Loucy (cell line): ENCODE measurements around the gene CXCR5.
A peak's percentile ranks its signal among the peaks of the same experiment; 100 is the strongest.

Experiments used
- H2AFZ ChIP-seq: fragments of 200-600 bp; sonication (generic); 2 replicates; pipeline ENCODE4 v1.6.0; 2016; ENCODE audit warnings: antibody characterized with exemption, mild to moderate bottlenecking, low read length, moderate library complexity
- H3F3A ChIP-seq: fragments of 200-600 bp; 2 replicates; pipeline ENCODE4 v1.6.0; 2016; ENCODE audit warnings: antibody characterized with exemption, low read depth, mild to moderate bottlenecking
- H3K27me3 ChIP-seq: fragments of 200-600 bp; sonication (generic); 2 replicates; pipeline ENCODE4 v1.6.1; 2014; ENCODE audit warnings: low read length, mild to moderate bottlenecking; ENCODE audit not compliant: insufficient read depth, poor library complexity, severe bottlenecking
- H3K36me3 ChIP-seq: fragments of 200-600 bp; sonication (generic); 2 replicates; pipeline ENCODE4 v1.6.1; 2016; ENCODE audit warnings: low read length; ENCODE audit not compliant: insufficient read depth
- H3K4me1 ChIP-seq: fragments of 200-600 bp; sonication (generic); 2 replicates; pipeline ENCODE4 v1.5.1; 2014; ENCODE audit warnings: low read length, mild to moderate bottlenecking; ENCODE audit not compliant: insufficient read depth, poor library complexity, severe bottlenecking
- H3K4me2 ChIP-seq: fragments of 200-600 bp; sonication (generic); 2 replicates; pipeline ENCODE4 v1.6.0; 2014; ENCODE audit warnings: antibody characterized with exemption, low read length, low read depth, mild to moderate bottlenecking; ENCODE audit not compliant: poor library complexity, severe bottlenecking
- H3K4me3 ChIP-seq: fragments of 200-600 bp; sonication (generic); 2 replicates; pipeline ENCODE4 v1.5.1; 2014; ENCODE audit warnings: low read length, mild to moderate bottlenecking, mixed read lengths; ENCODE audit not compliant: poor library complexity, severe bottlenecking
- H3K79me2 ChIP-seq: fragments of 200-600 bp; sonication (generic); 2 replicates; pipeline ENCODE4 v1.6.1; 2014; ENCODE audit warnings: low read length; ENCODE audit not compliant: insufficient read depth
- H3K9ac ChIP-seq: fragments of 200-600 bp; sonication (generic); 2 replicates; pipeline ENCODE4 v1.6.0; 2014; ENCODE audit warnings: mild to moderate bottlenecking, low read depth, low read length, moderate library complexity; ENCODE audit not compliant: poor library complexity, severe bottlenecking
- H3K9me2 ChIP-seq: fragments of 200-600 bp; sonication (generic); replicated peaks from 2 replicates; pipeline ENCODE4 v1.6.1; 2016; ENCODE audit warnings: low read depth, low read length, mixed read lengths
- H3K9me3 ChIP-seq: fragments of 200-600 bp; sonication (generic); 2 replicates; pipeline ENCODE4 v1.6.1; 2014; ENCODE audit warnings: mild to moderate bottlenecking, antibody characterized with exemption, low read length, low read depth; ENCODE audit not compliant: insufficient read depth
- H4K20me1 ChIP-seq: fragments of 200-600 bp; sonication (generic); 2 replicates; pipeline ENCODE4 v1.6.0; 2014; ENCODE audit warnings: antibody characterized with exemption, low read length, mild to moderate bottlenecking; ENCODE audit not compliant: insufficient read depth, poor library complexity, severe bottlenecking
- EZH2phosphoT487 ChIP-seq: fragments of 200-600 bp; IDR thresholded peaks from 2 replicates; pipeline ENCODE4 v1.6.1; 2018; ENCODE audit warnings: antibody characterized with exemption, mild to moderate bottlenecking, moderate library complexity, borderline replicate concordance
- TF ChIP-seq, protein P1 (sequence below): fragments of 200-600 bp; sonication (generic); conservative IDR thresholded peaks from 2 replicates; pipeline ENCODE4 v1.5.1; 2014; ENCODE audit warnings: mild to moderate bottlenecking, antibody characterized with exemption, low read length

Gene CXCR5

GRCh38 chr11:118909619-118910308 lies 26.1 kb downstream of the CXCR5 start:
- no peak overlapping the region for H2AFZ ChIP-seq
- H3K27me3 ChIP-seq = no peaks in the 10 kb centered on the region
- H3K36me3 ChIP-seq = peaks cover 13% of the 10 kb centered on the region; the same call in 1 of the 2 replicates
- H3K9me3 ChIP-seq = no peaks in the 10 kb centered on the region
- H3F3A ChIP-seq = no peaks in the 10 kb centered on the region
- H3K4me2 ChIP-seq = no peak overlapping the region
- H3K4me1 ChIP-seq = peaks cover 39% of the 10 kb centered on the region
- peaks cover 25% of the 10 kb centered on the region for H3K79me2 ChIP-seq
- no peak overlapping the region for H3K9ac ChIP-seq
- TF ChIP-seq, protein P1, sequence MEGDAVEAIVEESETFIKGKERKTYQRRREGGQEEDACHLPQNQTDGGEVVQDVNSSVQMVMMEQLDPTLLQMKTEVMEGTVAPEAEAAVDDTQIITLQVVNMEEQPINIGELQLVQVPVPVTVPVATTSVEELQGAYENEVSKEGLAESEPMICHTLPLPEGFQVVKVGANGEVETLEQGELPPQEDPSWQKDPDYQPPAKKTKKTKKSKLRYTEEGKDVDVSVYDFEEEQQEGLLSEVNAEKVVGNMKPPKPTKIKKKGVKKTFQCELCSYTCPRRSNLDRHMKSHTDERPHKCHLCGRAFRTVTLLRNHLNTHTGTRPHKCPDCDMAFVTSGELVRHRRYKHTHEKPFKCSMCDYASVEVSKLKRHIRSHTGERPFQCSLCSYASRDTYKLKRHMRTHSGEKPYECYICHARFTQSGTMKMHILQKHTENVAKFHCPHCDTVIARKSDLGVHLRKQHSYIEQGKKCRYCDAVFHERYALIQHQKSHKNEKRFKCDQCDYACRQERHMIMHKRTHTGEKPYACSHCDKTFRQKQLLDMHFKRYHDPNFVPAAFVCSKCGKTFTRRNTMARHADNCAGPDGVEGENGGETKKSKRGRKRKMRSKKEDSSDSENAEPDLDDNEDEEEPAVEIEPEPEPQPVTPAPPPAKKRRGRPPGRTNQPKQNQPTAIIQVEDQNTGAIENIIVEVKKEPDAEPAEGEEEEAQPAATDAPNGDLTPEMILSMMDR = no peak
- no peak for TF ChIP-seq EZH2phosphoT487
- H4K20me1 ChIP-seq = no peaks in the 10 kb centered on the region
- H3K9me2 ChIP-seq = no peaks in the 10 kb centered on the region
- no peak overlapping the region for H3K4me3 ChIP-seq

DNA sequence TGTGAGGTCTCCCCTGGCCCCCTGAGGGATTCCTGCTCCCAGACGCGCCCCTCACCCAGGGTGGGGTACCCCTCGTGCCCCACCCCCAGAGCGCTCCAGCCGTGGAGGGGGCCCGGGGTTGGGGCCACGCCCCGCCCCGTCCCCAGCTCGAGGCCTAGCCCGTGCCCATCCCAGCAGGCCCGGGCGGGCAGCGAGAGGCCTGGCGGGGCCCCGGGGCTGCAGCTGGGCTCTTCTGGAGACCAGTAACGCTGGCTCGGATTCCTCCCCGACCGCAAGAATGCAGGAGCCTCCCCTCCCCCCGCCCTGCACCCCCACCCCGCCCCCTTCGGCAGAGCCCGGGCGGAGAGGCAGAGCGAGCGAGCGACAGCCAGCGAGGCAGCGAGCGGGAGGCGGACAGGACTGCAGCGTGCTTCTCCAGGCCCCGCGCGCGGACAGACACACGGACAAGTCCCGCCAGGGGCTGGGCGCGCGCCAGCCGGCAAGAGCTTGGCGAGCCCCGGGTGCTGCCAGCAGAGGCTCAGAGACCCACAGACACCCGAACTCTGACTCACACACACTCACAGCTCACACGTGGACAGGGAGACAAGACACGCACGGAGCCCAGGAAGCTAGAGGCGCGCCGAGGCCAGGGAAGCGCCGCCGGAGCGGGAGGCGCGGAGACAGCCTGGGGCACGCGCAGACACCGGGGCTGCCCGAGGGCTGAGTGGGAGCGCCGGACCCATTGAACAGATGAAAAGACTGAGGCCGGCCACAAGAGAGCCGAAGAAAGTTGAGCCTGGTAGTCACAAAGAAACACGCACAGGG lies 26.8 kb downstream of the CXCR5 start:
- no peak overlapping the region for H3K4me2 ChIP-seq
- no peaks in the 10 kb centered on the region for H3K27me3 ChIP-seq
- H3K9ac ChIP-seq = no peak overlapping the region
- no peaks in the 10 kb centered on the region for H3K9me2 ChIP-seq
- no peak overlapping the region for H3K4me3 ChIP-seq
- peaks cover 12% of the 10 kb centered on the region; the same call in 1 of the 2 replicates for H3K36me3 ChIP-seq
- TF ChIP-seq EZH2phosphoT487 = no peak
- TF ChIP-seq, protein P1 = no peak
- no peaks in the 10 kb centered on the region for H3K9me3 ChIP-seq
- H4K20me1 ChIP-seq = no peaks in the 10 kb centered on the region
- peaks cover 46% of the 10 kb centered on the region for H3K4me1 ChIP-seq
- peaks cover 31% of the 10 kb centered on the region for H3K79me2 ChIP-seq
- H3F3A ChIP-seq = 0 out of 2 replicates have a peak, but pooled peaks cover 4% of the 10 kb centered on the region
- no peak overlapping the region for H2AFZ ChIP-seq

DNA sequence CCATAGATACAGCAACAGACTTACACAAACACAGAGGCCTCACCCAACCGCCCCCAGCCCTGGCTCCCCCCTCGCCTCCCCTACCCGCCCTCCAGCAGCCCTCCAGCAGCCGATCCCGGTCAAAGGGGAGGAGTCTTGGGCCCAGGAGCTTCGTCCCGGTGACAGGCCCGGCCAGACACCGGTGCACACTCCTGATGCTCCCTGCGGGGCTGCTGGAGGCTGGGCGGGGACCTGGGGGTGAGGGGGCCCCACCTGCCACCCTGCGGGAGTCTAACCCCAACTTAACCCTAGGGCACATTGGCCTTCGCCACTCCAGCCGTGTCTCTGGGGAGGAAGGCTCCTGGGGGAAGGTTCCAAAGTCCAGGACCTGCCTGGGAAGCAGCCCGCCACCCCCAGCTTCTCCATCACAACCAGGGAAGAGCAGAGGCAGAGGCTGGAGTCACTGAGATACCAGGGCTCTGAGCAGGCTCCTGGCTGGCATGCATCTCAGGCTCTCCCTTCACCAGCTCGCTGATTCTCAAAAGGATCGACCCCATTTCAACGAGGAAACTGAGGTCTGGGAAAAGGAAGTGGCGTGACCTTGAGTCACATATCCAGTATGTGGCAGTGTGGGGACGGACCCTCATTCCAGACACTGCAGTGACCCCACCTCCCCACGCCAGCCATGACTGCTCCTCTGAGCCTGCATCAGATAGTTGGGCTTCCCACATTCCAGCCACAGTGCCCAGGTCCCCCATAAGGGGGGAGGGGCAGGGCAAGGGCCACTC lies 27.6 kb downstream of the CXCR5 start:
- Histone ChIP-seq H3K4me1 (peaks cover 54% of the 10 kb centered on the region), H3K9me2 (no peaks in the 10 kb centered on the region)

More for the DNA sequence above, 27.6 kb downstream of the CXCR5 start:
- H3K4me2 ChIP-seq = peak overlapping the region; percentile 75
- TF ChIP-seq EZH2phosphoT487 = no peak
- TF ChIP-seq, protein P1 = no peak
- H3K9me3 ChIP-seq = no peaks in the 10 kb centered on the region
- H3K9ac ChIP-seq = peak overlapping the region; percentile 71
- peaks cover 39% of the 10 kb centered on the region for H3K79me2 ChIP-seq
- no peaks in the 10 kb centered on the region for H3K27me3 ChIP-seq
- H3F3A ChIP-seq = 0 out of 2 replicates have a peak, but pooled peaks cover 4% of the 10 kb centered on the region
- no peaks in the 10 kb centered on the region for H4K20me1 ChIP-seq
- no peak overlapping the region for H3K4me3 ChIP-seq
- no peak overlapping the region for H2AFZ ChIP-seq
- peaks cover 6% of the 10 kb centered on the region; the same call in 1 of the 2 replicates for H3K36me3 ChIP-seq
